Suppressor macrophage treated with lipopolysaccharide for 1 hour (primary cell): ENCODE measurements around the gene TMEM178B.

ENCODE experiments used
- DNase-seq, 3 donors: peaks; one replicate each; pipeline ENCODE4 v3.0.0-alpha.2; 2020 to 2022

Gene TMEM178B

GRCh38 chr7:141436575-141437075 lies 362.8 kb downstream of the TMEM178B start:
- no peak for DNase-seq

GRCh38 chr7:141439164-141439563 lies 365.3 kb downstream of the TMEM178B start:
- DNase-seq, result no peak

GRCh38 chr7:141439776-141440175 lies 365.9 kb downstream of the TMEM178B start:
- DNase-seq, result no peak

GRCh38 chr7:141441837-141442627 lies 368.2 kb downstream of the TMEM178B start:
- no peak for DNase-seq

- DNase-seq, result no peak
Measured at GRCh38 chr7:141442781-141443180, 368.9 kb downstream of the TMEM178B start.

GRCh38 chr7:141444961-141445360 lies 371.1 kb downstream of the TMEM178B start:
- no peak for DNase-seq

GRCh38 chr7:141451232-141451631 lies 377.4 kb downstream of the TMEM178B start:
- no peak for DNase-seq

GRCh38 chr7:141452911-141453310 lies 379.0 kb downstream of the TMEM178B start:
- no peak for DNase-seq

- no peak for DNase-seq
Measured at GRCh38 chr7:141454338-141454737, 380.5 kb downstream of the TMEM178B start.

GRCh38 chr7:141455723-141456122 lies 381.9 kb downstream of the TMEM178B start:
- DNase-seq, result no peak

GRCh38 chr7:141456298-141456697 lies 382.4 kb downstream of the TMEM178B start:
- DNase-seq, result no peak

- DNase-seq, result no peak
Measured at GRCh38 chr7:141456711-141457110, 382.8 kb downstream of the TMEM178B start.

GRCh38 chr7:141460781-141461715 lies 387.2 kb downstream of the TMEM178B start:
- DNase-seq, result no peak

GRCh38 chr7:141461924-141462323 lies 388.1 kb downstream of the TMEM178B start:
- no peak for DNase-seq

GRCh38 chr7:141462958-141463357 lies 389.1 kb downstream of the TMEM178B start:
- DNase-seq, result no peak

- DNase-seq, result no peak
Measured at GRCh38 chr7:141463986-141464385, 390.1 kb downstream of the TMEM178B start.

- DNase-seq, result no peak
Measured at GRCh38 chr7:141464551-141464950, 390.7 kb downstream of the TMEM178B start.

GRCh38 chr7:141466151-141466904 lies 392.5 kb downstream of the TMEM178B start:
- DNase-seq, result no peak

- DNase-seq, result no peak
Measured at GRCh38 chr7:141468341-141468740, 394.5 kb downstream of the TMEM178B start.

GRCh38 chr7:141475679-141476078 lies 401.8 kb downstream of the TMEM178B start:
- DNase-seq, result no peak

GRCh38 chr7:141477865-141478264 lies 404.0 kb downstream of the TMEM178B start:
- peak in 1 of 3 donors; percentile 1 for DNase-seq

- DNase-seq, result no peak
Measured at GRCh38 chr7:141478845-141479244, 405.0 kb downstream of the TMEM178B start.

- no peak for DNase-seq
Measured at GRCh38 chr7:141480953-141481352, 407.1 kb downstream of the TMEM178B start.
